Activated CD4-positive, CD25-positive, alpha-beta regulatory T cell treated with anti-CD3 and anti-CD28 coated beads, Interleukin-2, amount 50 U/mL, for 24 hours (primary cell): Measurements from ENCODE around the gene LAMP2.
"Not testable (repeated sequence)": the region's sequence is repeated elsewhere in the genome, so short reads cannot be mapped to it uniquely, and the experiment has no call there.

Experiments used
- ATAC-seq, 2 donors: fragments of 150-1000 bp; cut with Tn5 transposase; one replicate each; pipeline ENCODE4 v1.10.0; 2021; ENCODE audit warnings: mild to moderate bottlenecking in 1 of 2, moderate library complexity in 1 of 2

The LAMP2 gene

DNA sequence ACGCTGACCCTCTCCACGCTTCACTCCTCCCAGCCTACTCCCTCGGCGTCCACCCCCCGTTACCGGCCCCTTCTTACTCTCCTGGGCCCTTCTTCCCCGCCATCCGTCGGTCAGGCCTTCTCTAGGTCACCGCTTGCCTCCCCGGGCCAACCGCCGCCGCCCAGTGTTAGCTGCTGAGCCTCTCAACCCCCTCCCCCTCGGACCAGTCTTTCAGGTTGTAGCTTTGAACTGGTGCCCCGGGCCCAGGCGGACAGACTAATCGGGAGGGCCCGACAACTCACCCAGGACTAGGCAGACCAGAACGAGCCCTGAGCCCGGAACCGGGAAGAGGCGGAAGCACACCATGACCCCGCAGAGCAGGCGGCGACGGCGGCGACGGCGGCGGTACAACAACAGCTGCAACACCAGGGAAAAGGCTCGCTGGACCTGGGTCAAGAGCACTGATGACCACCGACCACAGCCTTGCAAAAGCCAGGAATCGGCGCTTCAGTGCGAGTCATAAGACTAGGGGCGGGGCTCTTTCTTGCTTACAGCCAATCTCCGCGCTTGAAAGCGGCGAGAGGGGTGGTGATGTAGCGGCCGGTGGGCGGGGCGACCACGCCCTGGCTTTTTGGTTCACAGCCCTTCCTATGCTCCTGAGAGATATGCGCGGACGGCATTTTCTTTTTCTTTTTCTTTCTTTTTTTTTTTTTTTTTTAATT, at the start of gene LAMP2:
TSS of gene LAMP2 (minus strand) at position 472 of the 701 bp plus-strand sequence. CDS start at position 345, 127 bp downstream.
- peak; percentile 98 to 99 for ATAC-seq

DNA sequence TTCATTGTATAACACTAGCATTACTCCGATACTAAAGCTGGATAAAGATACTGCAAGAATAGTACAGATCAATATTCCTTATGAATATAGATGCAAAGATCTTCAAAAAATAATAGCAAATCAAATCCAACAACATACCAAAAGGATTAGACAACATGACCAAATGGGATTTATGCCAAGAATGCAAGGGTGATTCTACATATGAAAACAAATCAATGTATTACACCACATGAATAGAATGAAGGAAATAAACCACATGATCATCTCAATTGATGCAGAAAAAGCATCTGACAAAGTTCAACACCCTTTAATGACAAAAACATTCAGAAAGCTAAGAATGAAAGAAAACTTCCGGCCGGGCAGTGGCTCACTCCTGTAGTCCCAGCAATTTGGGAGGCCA, 48.8 kb upstream of the LAMP2 start:
- no peak for ATAC-seq

GRCh38 chrX:120514236-120514635, 45.1 kb upstream of the LAMP2 start:
- ATAC-seq, result no peak

GRCh38 chrX:120512627-120513026, 43.5 kb upstream of the LAMP2 start:
- no peak for ATAC-seq

- no peak for ATAC-seq
Observed at GRCh38 chrX:120512222-120512621, 43.1 kb upstream of the LAMP2 start.

GRCh38 chrX:120504569-120504968, 35.5 kb upstream of the LAMP2 start:
- no peak for ATAC-seq

- ATAC-seq, result no peak
Observed at GRCh38 chrX:120499301-120500072, 30.4 kb upstream of the LAMP2 start.

DNA sequence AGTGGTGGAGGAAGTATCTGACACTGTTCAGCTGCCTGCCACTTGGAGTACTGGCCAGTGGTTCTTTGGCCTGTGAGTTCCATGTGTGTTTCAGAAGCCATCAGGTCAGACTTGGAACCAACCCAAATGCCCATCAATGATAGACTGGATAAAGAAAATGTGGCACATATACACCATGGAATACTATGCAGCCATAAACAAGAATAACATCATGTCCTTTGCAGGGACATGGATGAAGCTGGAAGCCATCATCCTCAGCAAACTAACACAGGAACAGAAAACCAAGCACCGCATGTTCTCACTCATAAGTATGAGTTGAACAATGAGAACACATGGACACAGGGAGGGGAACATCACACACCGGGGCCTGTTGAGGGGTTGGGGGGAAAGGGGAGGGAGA, 21.0 kb upstream of the LAMP2 start:
- ATAC-seq, result not testable (repeated sequence)

DNA sequence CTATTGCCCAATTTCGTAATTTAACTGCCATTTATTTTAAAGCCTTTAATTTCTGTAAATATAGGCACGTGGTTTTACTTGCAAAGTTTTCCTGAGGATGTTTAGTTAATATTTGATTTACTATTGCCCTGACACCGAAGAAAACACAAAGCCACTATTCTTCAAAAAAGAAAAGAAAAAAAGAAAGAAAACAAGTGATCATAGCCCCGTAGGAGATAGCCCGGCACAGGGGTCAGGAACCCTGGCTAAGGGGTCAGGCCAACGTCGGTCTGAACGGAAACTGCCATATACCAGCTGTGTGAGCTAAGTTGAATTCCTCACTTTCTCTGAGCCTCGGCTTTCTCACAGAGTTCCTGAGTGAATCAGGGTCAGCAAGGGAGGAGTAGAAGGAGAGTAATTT, 17.7 kb upstream of the LAMP2 start:
- ATAC-seq, result no peak

DNA sequence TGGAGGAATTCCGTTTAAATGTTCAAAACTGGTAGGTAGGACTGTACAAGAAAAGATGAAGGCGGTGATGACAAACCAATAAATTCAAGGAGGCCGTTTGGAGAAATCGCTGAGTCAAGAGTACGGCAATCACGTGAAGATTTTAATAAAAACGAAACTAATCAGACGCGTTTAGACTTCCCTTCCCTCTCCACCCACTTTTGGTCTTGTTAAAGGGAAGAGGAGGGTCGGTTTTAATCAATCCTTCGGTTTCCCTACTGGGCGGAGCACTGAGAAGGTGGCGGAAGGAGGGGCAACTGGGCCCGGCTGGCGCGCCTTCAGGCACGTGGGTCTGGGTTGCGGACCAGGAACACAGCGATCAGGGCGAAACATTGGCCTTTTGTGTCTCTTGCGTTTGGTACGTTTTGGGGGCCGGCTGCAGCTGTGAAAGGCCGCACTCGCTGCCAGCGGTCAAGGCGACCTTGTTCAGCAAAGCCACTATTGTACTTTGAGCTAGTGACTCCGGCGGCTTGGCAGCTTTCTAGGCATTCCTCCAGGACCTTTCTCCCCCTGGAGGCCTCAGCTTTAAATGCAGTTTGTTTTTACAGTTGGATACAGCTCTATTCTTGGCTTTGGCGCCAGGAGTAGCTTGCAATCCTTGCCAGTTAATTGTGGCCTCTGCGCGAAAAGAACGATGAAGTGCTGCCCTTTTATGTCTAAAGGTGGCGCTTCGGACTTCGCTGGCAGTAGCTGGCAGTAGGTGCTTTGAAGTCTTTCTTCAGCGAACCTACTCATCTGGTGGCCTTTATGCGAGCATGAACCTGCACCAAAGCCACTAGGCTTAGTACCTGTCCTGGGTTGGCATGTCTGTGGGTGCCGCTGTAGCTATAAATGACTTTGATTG, 16.8 kb upstream of the LAMP2 start:
- peak; percentile 80 to 92 for ATAC-seq

DNA sequence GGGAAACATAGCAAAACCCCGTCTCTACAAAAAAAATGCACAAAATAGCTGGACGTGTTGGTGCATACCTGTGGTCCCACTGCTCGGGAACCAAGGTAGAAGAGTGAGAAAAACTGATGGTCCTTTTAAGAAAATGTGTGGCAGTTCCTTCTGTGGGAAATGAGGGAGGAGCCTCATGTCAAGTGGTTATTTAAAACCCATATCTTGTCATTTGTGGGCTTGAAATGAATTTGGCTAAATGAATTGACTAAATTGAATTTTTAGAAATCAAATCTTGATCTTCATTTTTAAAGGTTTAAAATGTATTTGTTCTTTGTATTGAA, 16.2 kb upstream of the LAMP2 start:
- ATAC-seq, result peak in 1 of 2 donors; percentile 6

DNA sequence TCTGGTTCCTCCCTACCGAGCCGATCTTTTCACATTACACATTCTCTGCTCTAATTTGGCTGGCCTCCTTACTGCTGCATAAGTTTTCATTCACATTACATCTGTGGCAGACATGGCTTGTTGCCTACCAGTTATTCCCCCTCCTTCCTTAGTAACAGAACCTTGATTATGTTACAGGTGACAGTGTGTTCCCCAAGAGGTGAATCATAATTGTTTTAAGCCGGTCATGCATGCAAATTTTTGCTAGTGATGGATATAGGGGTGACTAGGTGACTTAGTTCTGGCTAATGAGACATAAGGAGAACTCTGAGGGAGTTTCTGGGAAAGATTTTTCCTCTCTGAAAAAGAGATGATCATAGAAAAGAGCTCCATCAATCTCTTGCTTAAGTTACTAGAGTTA, 8.4 kb upstream of the LAMP2 start:
- ATAC-seq, result no peak

DNA sequence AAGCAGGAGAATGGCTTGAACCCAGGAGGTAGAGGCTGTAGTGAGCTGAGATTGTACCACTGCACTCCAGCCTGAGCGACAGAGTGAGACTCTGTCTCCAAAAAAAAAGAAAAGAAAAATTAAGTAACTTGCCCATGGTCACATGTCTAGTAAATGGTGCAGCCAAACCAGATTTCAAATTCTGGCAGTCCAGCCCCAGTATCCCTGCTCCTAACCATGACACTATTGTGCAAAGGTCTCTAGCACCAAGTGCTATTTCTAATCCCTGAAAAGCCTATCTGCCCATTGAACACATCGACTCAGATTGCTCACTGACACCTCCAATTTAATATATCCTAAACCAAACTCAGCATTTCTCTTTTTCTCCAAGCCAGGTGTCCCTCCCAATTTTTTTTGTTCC, 7.6 kb upstream of the LAMP2 start:
- no peak for ATAC-seq

DNA sequence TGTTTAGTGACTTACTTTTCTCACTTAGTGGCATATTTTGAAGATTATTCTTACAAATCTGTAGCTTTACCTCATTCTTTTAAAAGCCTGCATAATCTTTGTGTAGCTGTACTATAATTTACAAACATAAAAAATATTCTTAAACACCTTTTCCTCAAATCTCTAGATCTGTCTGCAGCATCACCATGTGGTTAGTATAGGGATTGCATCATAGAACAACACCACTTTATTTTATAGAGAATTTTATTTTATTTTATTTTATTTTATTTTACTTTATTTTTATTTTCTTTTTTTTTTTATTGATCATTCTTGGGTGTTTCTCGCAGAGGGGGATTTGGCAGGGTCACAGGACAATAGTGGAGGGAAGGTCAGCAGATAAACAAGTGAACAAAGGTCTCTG, 6.4 kb upstream of the LAMP2 start:
- not testable (repeated sequence) for ATAC-seq

GRCh38 chrX:120474085-120474484, 5.0 kb upstream of the LAMP2 start:
- no peak for ATAC-seq

DNA sequence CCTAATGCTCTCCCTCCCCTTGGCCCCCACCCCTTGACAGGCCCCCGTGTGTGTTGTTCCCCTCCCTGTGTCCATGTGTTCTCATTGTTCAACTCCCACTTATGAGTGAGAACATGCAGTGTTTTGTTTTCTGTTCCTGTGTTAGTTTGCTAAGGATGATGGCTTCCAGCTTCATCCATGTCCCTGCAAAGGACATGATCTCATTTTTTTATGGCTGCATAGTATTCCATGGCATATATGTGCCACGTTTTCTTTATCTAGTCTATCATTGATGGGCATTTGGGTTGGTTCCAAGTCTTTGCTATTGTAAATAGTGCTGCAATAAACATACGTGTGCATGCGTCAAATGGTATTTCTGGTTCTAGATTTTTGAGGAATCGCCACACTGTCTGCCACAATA, 561 bp upstream of the LAMP2 start:
- not testable (repeated sequence) for ATAC-seq

- ATAC-seq, result no peak
Observed at GRCh38 chrX:120468479-120468824, 644 bp downstream of the LAMP2 start.

- ATAC-seq, result no peak
Observed at GRCh38 chrX:120468071-120468470, 1.0 kb downstream of the LAMP2 start.

GRCh38 chrX:120464411-120464810, 4.7 kb downstream of the LAMP2 start:
- ATAC-seq, result no peak

- no peak for ATAC-seq
Observed at GRCh38 chrX:120463241-120463640, 5.9 kb downstream of the LAMP2 start.

DNA sequence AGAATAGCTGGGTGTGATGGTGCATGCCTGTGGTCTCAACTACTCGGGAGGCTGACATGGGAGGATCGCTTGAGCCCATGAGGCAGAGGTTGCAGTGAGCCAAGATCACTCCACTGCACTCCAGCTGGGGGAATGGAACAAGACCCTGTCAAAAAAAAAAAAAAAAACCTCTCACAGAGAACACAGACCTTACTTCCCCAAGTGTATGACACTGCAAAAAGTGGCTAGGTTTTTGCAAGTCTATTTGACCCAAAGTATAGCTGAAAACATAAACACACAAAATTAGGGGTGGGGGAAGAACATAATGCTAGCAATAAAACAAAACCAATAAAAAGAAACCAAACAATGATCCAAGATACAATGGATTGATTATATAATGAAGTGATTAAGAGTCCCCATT, 6.7 kb downstream of the LAMP2 start:
- ATAC-seq, result no peak

DNA sequence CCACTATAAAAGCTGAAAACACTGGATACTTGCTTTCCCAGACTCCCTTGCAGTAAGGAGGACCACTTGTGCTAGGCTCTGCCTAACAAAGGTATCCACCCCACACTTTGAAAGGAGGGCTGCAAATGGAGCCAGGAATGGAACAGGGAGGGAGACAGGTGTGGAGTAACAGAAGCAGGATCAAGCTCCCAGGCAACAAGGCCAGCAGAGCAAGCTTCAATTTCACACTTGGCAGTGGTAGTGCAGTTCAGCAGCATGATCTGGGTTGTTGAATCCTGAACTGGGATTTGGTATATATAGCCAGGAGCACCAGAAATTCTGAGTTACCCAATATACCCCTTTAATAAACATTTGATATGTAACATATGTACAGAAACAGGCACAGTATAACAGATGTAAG, 9.8 kb downstream of the LAMP2 start:
- no peak for ATAC-seq

DNA sequence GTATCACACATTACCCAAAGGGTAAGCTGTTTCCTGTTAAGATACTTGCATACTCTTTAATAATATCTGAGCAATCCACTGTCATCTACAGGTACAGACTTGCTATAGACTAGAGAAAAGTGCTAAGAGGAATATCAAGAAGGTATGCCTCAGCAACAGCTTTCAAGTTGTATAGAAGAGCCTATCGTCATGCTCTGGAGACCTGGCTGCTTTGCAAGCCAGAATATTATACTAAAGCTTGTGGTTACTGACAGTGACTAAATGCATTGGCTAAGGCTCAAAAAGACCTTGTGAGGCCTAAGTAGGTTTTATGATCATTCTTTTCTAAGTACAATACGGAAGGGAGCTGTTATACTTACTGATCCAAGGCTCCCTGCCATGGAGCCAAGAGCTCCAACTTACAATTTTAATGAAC, 11.3 kb downstream of the LAMP2 start:
- peak; percentile 65 for ATAC-seq

DNA sequence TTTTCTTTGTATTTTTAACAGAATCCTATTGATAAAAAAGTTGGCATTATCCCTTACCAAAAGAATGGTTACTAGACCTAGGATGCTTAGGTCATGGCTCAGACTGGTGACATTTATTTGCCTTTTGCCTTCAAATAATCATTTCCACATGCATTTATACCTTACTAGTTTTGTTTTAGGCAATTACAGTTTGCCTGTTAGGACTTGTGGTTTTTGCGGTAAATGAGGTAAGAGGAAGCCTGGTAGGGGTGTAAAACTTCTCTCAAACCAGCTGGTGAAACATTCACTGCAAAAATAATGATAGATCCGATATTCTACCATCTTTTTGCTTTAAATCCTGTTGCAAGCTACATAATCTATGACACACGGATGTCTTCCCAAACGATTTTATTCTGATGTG, 12.1 kb downstream of the LAMP2 start:
- no peak for ATAC-seq
